COLO829 (cell line): ENCODE measurements around the gene ZNF791.
"Not testable (repeated sequence)": the region's sequence is repeated elsewhere in the genome, so short reads cannot be mapped to it uniquely, and the experiment has no call there.

Experiments
- DNase-seq: peaks from one replicate; pipeline ENCODE4 v3.0.0; 2012; ENCODE audit warnings: low spot score

The ZNF791 gene

GRCh38 chr19:12610540-12611360 lies at the start of gene ZNF791, which contains the start of gene ZNF490:
TSS of gene ZNF791 (plus strand) at chr19:12610920. CDS start at chr19:12611080, 160 bp downstream.
TSS of gene ZNF490 (minus strand) at chr19:12610813. CDS start at chr19:12610680, 133 bp downstream.
- peak; percentile 99 for DNase-seq

GRCh38 chr19:12564016-12564664 lies 46.6 kb upstream of the ZNF791 start:
- peak; percentile 89 for DNase-seq

- DNase-seq = not testable (repeated sequence)
These were observed 44.3 kb upstream of the ZNF791 start for GRCh38 chr19:12566380-12566779.

GRCh38 chr19:12567951-12568350 lies 42.8 kb upstream of the ZNF791 start:
- DNase-seq = no peak

GRCh38 chr19:12574036-12574435 lies 36.7 kb upstream of the ZNF791 start:
- DNase-seq = no peak

GRCh38 chr19:12578641-12579040 lies 32.1 kb upstream of the ZNF791 start:
- DNase-seq = no peak

GRCh38 chr19:12580180-12580694 lies 30.5 kb upstream of the ZNF791 start:
- no peak for DNase-seq

- DNase-seq = no peak
These were observed 29.6 kb upstream of the ZNF791 start for GRCh38 chr19:12581100-12581499.

- no peak for DNase-seq
These were observed 14.2 kb upstream of the ZNF791 start for GRCh38 chr19:12596485-12596884.

- no peak for DNase-seq
These were observed 13.7 kb upstream of the ZNF791 start for GRCh38 chr19:12596927-12597548.

GRCh38 chr19:12597594-12597993 lies 13.1 kb upstream of the ZNF791 start:
- DNase-seq = no peak

GRCh38 chr19:12603714-12604113 lies 7.0 kb upstream of the ZNF791 start:
- DNase-seq = no peak

- DNase-seq = no peak
These were observed 3.9 kb upstream of the ZNF791 start for GRCh38 chr19:12606796-12607195.

GRCh38 chr19:12607631-12608030 lies 3.1 kb upstream of the ZNF791 start:
- no peak for DNase-seq

- DNase-seq = peak; percentile 74
These were observed 610 bp downstream of the ZNF791 start for GRCh38 chr19:12611361-12611699.

GRCh38 chr19:12617646-12618045 lies 6.9 kb downstream of the ZNF791 start:
- DNase-seq = no peak

GRCh38 chr19:12621253-12622024 lies 10.7 kb downstream of the ZNF791 start:
- not testable (repeated sequence) for DNase-seq

- DNase-seq = no peak
These were observed 12.8 kb downstream of the ZNF791 start for GRCh38 chr19:12623361-12624031.

GRCh38 chr19:12626958-12627357 lies 16.2 kb downstream of the ZNF791 start:
- DNase-seq = no peak

GRCh38 chr19:12628040-12629022 lies 17.6 kb downstream of the ZNF791 start:
- DNase-seq = no peak
